ENCODE data around the gene HSPA5.
A peak's percentile ranks its signal among the peaks of the same experiment; 100 is the strongest.

Gene HSPA5

DNA sequence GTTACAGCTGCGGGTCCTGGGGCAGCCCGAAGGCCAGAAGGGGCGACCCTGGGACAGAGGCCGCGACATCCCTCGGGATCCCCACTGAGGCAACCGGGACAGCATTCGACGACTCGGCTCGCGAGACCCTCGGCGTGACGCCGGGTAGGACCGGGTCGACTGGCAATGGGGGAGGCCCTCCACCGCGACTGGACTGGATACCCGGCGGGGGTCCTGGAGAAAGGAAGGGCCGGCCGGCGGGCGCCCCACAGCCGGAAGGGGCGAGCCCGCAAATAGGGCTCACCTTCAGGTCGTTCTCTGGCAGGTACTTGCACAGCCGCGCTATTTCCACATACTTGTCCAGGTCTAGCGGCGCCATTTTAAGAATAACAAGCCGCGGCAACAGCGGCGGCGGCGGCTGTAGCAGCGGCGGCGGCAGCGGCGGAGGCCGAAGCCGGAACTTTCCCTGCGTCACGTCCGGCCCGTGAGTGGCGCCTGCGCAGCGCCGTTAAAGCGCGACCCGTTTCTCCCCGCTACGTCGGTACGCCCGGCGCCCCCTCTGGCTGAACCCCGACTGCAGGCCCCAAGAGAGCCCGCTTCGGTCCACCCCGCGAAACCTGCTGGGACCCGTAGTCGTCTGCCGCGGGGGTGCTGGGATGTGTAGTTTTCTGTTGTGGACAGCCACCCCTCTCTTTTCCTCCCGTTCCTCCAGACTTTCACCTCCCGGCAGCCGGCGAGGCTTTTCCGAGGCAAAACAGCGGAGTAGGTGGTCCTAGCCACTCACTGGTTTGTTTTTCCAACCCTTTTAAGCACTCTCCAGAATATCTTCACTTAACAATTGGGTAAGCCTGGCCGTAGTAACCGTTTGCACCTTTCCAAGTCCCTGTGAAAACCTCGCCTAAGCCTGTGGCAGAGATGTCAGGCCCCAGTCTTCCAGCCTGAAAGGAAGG lies 51.5 kb downstream of the HSPA5 start, which contains the start of gene PPP6C:
Gene PPP6C, minus strand, starts transcription at position 443 of the 929 bp plus-strand sequence. Its CDS starts 85 bp downstream, at position 358.
- DNase-seq (ENCODE audit: low read depth), result peak; percentile 97

DNA sequence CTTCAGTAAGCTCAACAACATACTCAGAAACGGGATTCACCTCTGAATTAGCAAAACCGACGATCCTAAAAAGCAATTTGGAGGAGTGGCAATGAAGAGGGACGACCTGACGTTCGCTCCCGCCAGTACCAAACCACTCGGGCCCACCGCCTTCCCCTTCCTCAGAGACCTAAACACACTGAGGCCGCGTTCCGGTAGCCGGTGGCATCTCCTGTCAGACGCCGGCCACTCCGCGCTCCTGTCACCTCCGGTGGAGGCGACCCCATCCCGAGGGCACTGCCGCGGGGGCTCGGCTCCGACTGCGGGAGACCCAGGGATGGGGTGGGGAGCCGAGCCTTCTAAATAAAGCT lies 52.2 kb downstream of the HSPA5 start:
- no peak for DNase-seq (ENCODE audit: low read depth)
